Thyroid gland (tissue), 4 donors: Measurements from ENCODE around the gene LRRC38. TPM values are rescaled to one million over a fixed set of nuclear protein-coding genes. Genes with fewer than 3 reads are reported as not detected.

Experiments
- total RNA-seq, 4 donors: library from RNA; depleted of rRNA; stranded (reverse); fragments of >200 nt; gene quantifications; one replicate each; pipeline ENCODE4 v1.2.3, GENCODE V29; 2016

The LRRC38 gene
- total RNA-seq, 4 donors from 2014 or later: not detected

Other genes starting within 250 kb of the LRRC38 start
- gene PRAMEF8, start 228.9 kb downstream of the LRRC38 start, total RNA-seq: not detected
- not detected for gene PRAMEF33, start 210.5 kb downstream of the LRRC38 start, total RNA-seq
- gene PRAMEF15, start 198.4 kb downstream of the LRRC38 start, total RNA-seq: not detected
- gene PRAMEF14, start 166.9 kb downstream of the LRRC38 start, total RNA-seq: not detected
- not detected for gene PRAMEF19, start 142.1 kb downstream of the LRRC38 start, total RNA-seq
- not detected for gene PRAMEF17, start 124.4 kb downstream of the LRRC38 start, total RNA-seq
- gene PRAMEF20, start 103.6 kb downstream of the LRRC38 start, total RNA-seq: not detected
- 10 to 100 TPM in 2 of 4 donors, 1 to 10 TPM in 2; 3.9 to 21.4 (median 14.3) TPM for gene PDPN, start 69.8 kb upstream of the LRRC38 start, total RNA-seq
- 10 to 100 TPM; 39.5 to 63.9 (median 45.4) TPM for gene PRDM2, start 186.2 kb upstream of the LRRC38 start, total RNA-seq